GM18868 (cell line): ENCODE data around the gene LYZL2.
"Not testable (repeated sequence)": the region's sequence is repeated elsewhere in the genome, so short reads cannot be mapped to it uniquely, and the experiment has no call there.

Source experiments
- ATAC-seq: cut with Tn5 transposase; IDR thresholded peaks from one replicate; pipeline ENCODE4 v1.9.1; 2021; ENCODE audit warnings: mild to moderate bottlenecking, moderate library complexity; ENCODE audit not compliant: unreplicated experiment

LYZL2 gene

DNA sequence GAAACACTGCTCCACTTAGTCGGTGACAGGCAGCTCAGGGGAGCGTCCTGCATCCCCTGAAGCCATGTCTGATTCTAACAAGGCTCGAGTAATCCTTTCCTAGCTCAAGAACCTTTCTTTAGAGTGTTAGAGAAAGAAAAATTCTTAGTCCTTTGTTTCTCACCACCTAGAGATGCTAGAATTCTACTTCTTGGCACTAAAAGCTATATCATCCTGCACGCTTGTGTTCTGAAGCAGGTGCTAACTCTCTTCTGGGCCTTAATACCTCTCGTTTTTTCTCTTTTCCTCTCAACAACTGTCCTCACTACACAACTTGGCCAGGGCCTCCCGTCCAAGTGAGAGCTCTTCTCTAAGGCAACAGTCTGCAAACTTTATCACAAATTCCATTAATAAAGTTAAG is at the start of gene LYZL2:
LYZL2 (minus strand) TSS at position 101 of the 400 bp plus-strand sequence. CDS start 2,838 bp downstream, outside the sequence.
- no peak for ATAC-seq

GRCh38 chr10:30677616-30678015 is 48.1 kb upstream of the LYZL2 start:
- peak; percentile 79 for ATAC-seq

DNA sequence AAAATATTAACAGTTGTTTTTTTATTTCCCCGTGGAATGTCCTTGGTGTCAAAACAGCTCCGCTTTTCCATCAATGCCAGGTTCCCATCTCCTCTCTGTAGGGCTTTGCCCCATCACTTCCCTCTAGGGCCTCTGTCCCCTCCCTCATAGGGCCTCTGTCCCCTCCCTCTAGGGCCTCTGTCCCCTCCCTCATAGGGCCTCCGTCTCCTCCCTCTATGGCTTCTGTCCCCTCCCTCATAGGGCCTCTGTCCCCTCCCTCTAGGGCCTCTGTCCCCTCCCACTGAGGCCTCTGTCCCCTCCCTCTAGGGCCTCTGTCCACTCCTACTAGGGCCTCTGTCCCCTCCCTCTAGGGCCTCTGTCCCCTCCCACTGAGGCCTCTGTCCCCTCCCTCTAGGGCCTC is 47.6 kb upstream of the LYZL2 start:
- ATAC-seq: not testable (repeated sequence)

DNA sequence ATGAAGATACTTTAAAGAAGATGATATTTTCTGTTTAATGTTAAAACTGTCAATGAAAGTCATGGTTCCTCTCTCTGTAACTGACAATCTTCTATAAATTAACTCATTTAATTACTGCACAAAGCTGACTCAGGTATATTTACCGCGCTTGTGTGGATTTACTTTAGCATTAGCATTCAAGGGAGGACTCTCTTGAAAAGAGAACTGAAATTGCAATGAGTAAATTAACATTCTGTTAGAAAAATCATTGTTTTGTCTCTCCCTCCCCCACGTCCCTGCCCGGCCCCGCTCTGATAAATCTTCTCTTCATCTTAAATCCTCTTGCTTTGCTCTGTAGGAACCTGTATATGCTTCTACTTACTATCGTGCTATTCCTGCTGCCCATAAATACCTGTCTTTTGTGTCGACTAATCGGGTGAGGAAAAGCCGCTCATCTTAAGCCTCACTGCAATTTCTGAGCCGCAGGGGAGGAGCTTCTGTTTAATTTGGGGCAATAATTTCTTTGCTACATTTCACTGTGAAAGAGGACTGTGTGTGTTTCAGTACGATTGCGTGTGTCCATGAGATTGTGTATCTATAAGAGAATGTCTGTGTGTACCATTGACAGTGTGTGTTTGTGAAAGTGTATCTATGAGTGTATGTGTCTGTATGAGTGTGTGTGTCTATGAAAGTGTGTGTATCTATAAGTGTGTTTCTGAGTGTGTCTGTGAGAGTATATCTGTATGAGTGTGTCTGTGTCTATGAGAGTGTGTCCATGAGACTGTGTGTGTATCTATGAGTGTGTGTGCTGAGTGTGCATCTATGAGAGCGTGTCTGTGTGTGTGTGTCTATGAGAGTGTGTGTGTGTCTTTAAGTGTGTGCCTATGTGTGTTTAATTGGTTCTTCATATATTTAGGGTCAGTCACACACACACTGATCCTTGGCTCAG is 46.5 kb upstream of the LYZL2 start:
- ATAC-seq: peak; percentile 56

GRCh38 chr10:30674796-30675195 is 45.2 kb upstream of the LYZL2 start:
- no peak for ATAC-seq

DNA sequence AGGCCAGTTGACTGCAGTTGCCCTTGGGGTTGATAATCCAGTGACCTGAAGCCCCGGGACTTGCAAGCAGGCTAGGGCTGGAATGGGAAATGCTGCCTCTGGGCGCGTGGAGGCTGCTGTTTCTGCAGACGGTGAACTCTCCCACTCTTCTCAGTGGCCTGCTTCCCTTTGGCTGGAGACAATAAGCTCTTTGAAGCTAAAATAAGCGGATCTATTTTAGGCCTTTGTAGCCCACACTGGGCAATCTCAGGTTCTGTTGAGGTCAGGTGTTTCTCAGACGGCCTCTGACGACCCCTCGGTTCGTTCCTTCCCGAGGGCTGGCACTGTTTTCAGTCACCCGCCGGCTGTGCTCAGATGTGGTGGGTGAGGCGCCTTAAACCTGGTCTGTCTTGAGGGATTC is 43.7 kb upstream of the LYZL2 start:
- not testable (repeated sequence) for ATAC-seq

DNA sequence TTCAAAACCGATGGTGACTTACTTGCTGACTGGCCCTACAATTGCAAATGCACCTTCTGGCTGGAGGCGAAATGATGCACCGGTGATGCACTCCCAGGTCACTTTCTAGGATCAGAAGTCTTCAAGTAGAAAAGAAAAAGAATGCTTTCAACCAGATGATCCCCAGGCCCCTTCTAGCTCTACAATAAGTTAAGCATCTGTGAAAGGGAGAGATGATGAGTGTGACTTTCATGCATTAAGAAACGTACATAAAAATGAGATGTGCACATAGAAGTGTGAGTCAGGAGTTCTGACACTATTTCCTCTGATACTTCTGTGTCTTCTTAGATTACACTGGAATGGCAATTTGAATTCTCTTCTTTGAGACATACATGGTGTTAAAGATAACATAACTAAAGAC is 42.8 kb upstream of the LYZL2 start:
- ATAC-seq: not testable (repeated sequence)

- ATAC-seq: no peak
Observed at GRCh38 chr10:30671026-30671616, 41.6 kb upstream of the LYZL2 start.

DNA sequence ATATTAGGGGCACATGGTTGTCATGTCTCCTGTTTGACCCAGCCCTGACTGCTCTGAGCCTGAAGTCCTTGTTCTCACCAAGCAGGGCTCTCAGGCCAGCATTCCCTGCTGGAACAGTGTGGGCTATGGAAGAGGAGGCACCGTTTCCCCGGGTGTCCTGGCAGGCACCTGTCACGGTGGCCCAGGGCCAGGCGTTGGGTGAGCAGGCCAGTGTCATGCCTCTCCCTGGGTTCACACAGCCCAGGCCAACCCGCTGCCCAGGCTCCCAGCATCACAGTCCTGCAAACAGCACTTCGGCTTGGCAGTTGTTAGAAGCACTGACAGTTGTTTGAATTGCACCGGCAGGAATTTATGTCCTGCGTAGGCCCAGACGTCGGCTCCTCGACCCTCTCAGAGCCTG is 38.4 kb upstream of the LYZL2 start:
- ATAC-seq: not testable (repeated sequence)

DNA sequence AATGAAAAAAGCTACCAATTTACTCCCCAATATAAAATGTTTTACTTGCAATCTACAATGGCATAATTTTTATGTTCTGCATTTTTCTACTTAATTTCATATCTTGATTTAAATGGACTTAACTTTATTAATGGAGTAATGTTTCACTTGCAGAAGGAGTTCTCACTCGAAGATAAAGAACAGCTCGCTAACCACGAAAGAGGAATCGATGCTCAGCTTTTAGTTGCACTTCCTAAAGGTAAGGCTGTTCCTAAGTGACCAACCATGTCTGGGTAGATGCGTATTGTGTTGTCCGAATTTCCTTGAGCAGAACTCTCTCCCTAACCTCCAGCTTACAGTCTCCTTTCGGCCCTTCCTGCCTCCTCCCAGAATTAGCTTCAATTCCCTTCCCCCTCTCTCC is 33.9 kb upstream of the LYZL2 start:
- peak; percentile 94 for ATAC-seq

DNA sequence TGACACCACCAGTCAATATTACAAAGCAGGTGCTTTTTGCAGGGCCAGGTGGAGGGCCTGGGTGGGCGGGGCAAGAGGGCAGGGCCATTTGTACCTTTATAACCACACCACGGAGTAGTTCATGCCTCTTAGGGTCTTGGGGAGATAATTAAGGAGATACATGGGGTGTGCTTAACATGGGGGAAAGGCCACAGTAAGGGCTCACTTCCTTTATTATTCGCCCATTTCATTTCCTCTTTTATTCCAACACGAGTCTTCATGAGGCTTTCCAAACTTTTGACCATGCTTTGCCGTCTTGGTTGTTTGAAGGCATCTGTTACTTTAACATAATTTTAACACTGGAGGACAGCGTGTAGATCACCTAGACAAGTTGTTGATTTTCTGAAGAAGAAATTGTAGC is 33.3 kb upstream of the LYZL2 start:
- ATAC-seq: peak; percentile 23

DNA sequence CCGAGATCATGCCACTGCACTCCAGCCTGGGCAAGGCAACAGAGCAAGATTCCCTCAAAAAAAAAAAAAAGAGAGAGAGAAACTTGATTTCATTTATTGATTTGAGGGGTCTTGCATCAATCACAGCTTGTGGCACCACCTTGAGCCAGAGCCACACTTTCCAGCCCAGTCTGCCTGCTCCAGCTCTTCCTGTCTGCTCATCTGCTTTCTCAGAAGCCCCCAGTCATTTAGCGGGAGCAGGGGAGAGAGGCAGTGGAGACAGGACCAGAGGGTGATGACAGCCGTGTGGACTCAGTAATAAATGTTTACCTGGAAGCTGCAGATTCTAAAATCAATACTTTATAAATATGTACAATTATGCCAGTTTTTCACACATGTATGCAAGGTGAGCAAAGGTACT is 30.8 kb upstream of the LYZL2 start:
- not testable (repeated sequence) for ATAC-seq

- no peak for ATAC-seq
Observed at GRCh38 chr10:30656233-30656632, 26.7 kb upstream of the LYZL2 start.

DNA sequence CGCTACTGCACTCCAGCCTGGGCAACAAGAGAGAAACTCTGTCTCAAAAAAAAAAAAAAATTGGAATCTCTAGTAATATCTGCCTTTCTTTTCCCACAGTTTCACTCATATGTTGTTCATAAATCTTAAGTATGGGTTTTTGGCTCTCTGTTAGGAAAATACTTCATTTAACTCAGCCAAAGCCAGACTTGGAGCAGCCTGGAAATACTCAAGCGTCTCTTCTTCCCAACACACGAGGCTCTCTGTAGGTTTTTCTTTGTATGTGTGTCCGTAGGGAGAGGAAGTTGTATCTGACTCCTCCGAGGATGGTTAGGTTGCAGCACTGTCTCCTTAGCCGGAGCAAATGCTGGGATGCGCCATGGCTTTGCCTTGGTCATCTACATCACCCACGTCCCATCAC is 25.4 kb upstream of the LYZL2 start:
- not testable (repeated sequence) for ATAC-seq

- ATAC-seq: not testable (repeated sequence)
Observed at GRCh38 chr10:30651470-30652397, 22.2 kb upstream of the LYZL2 start.

DNA sequence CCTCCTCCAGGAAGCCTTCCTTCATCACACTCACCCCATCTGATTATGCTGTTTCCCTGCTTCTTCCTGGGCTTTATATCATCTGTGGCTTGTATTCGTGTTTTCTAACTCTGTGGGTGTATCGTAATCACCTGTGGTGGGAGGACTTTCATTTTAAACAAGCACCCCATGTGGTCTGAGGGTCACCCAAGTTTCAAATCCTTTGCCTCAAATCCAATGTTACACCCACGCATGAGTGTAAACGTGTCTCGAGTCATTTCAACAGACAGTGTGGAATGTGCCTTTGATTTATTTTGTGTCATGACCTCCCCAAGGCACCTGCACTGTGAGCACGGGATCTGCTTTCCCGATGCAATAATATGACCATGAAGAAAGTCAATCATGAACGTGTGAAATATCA is 17.5 kb upstream of the LYZL2 start:
- ATAC-seq: no peak

GRCh38 chr10:30645340-30645827 is 15.8 kb upstream of the LYZL2 start:
- no peak for ATAC-seq

GRCh38 chr10:30644408-30644861 is 14.9 kb upstream of the LYZL2 start:
- ATAC-seq: not testable (repeated sequence)

GRCh38 chr10:30643557-30644199 is 14.1 kb upstream of the LYZL2 start:
- ATAC-seq: not testable (repeated sequence)

- ATAC-seq: not testable (repeated sequence)
Observed at GRCh38 chr10:30642856-30643255, 13.3 kb upstream of the LYZL2 start.
